ENCODE data around the gene PCDHA11.
"Not testable (repeated sequence)": the region's sequence is repeated elsewhere in the genome, so short reads cannot be mapped to it uniquely, and the experiment has no call there.

Gene PCDHA11

GRCh38 chr5:140857177-140857986, 11.4 kb upstream of the PCDHA11 start:
- no peak overlapping the region for H2AFZ ChIP-seq (ENCODE audit: low read length, unreplicated experiment)

GRCh38 chr5:140857987-140858240, 10.8 kb upstream of the PCDHA11 start:
- Histone ChIP-seq H2AFZ (ENCODE audit: low read length, unreplicated experiment) (no peak overlapping the region), H3K27ac (ENCODE audit: low read depth, low read length) (no peak overlapping the region), H3K4me1 (ENCODE audit: control insufficient read depth, insufficient read depth, low read length, unreplicated experiment) (no peaks in the 10 kb centered on the region), H3K36me3 (ENCODE audit: insufficient read depth, low read length) (no peaks in the 10 kb centered on the region), H3K4me3 (ENCODE audit: low read depth, low read length) (no peak overlapping the region), H3K79me2 (ENCODE audit: control insufficient read depth, insufficient read depth, low read length, unreplicated experiment) (no peaks in the 10 kb centered on the region), H3K27me3 (ENCODE audit: insufficient read depth, low read length) (no peaks in the 10 kb centered on the region)

More at GRCh38 chr5:140857177-140857986, 11.4 kb upstream of the PCDHA11 start:
- no peaks in the 10 kb centered on the region for H3K4me1 ChIP-seq (ENCODE audit: control insufficient read depth, insufficient read depth, low read length, unreplicated experiment)
- no peaks in the 10 kb centered on the region for H3K79me2 ChIP-seq (ENCODE audit: control insufficient read depth, insufficient read depth, low read length, unreplicated experiment)
- no peak overlapping the region for H3K27ac ChIP-seq (ENCODE audit: low read depth, low read length)
- H3K27me3 ChIP-seq (ENCODE audit: insufficient read depth, low read length): no peaks in the 10 kb centered on the region
- H3K36me3 ChIP-seq (ENCODE audit: insufficient read depth, low read length): no peaks in the 10 kb centered on the region
- no peak overlapping the region for H3K4me3 ChIP-seq (ENCODE audit: low read depth, low read length)

- no peak overlapping the region for H3K4me3 ChIP-seq (ENCODE audit: low read depth, low read length)
- H3K27me3 ChIP-seq (ENCODE audit: insufficient read depth, low read length): peaks cover 4% of the 10 kb centered on the region; the same call in 1 of the 2 replicates
- no peaks in the 10 kb centered on the region for H3K36me3 ChIP-seq (ENCODE audit: insufficient read depth, low read length)
- no peaks in the 10 kb centered on the region for H3K79me2 ChIP-seq (ENCODE audit: control insufficient read depth, insufficient read depth, low read length, unreplicated experiment)
- H3K27ac ChIP-seq (ENCODE audit: low read depth, low read length): no peak overlapping the region
- no peak overlapping the region for H2AFZ ChIP-seq (ENCODE audit: low read length, unreplicated experiment)
- no peaks in the 10 kb centered on the region for H3K4me1 ChIP-seq (ENCODE audit: control insufficient read depth, insufficient read depth, low read length, unreplicated experiment)
Measured at GRCh38 chr5:140862441-140863295, 6.1 kb upstream of the PCDHA11 start.

GRCh38 chr5:140869555-140869886, 764 bp downstream of the PCDHA11 start:
- H3K27me3 ChIP-seq (ENCODE audit: insufficient read depth, low read length): peaks cover 4% of the 10 kb centered on the region; the same call in 1 of the 2 replicates
- no peak overlapping the region for H3K27ac ChIP-seq (ENCODE audit: low read depth, low read length)
- no peaks in the 10 kb centered on the region for H3K4me1 ChIP-seq (ENCODE audit: control insufficient read depth, insufficient read depth, low read length, unreplicated experiment)
- no peaks in the 10 kb centered on the region for H3K79me2 ChIP-seq (ENCODE audit: control insufficient read depth, insufficient read depth, low read length, unreplicated experiment)
- H2AFZ ChIP-seq (ENCODE audit: low read length, unreplicated experiment): no peak overlapping the region
- H3K36me3 ChIP-seq (ENCODE audit: insufficient read depth, low read length): no peaks in the 10 kb centered on the region
- H3K4me3 ChIP-seq (ENCODE audit: low read depth, low read length): no peak overlapping the region

GRCh38 chr5:140870221-140871201, 1.8 kb downstream of the PCDHA11 start:
- H3K79me2 ChIP-seq (ENCODE audit: control insufficient read depth, insufficient read depth, low read length, unreplicated experiment): no peaks in the 10 kb centered on the region
- no peaks in the 10 kb centered on the region for H3K4me1 ChIP-seq (ENCODE audit: control insufficient read depth, insufficient read depth, low read length, unreplicated experiment)
- H3K36me3 ChIP-seq (ENCODE audit: insufficient read depth, low read length): no peaks in the 10 kb centered on the region
- no peak overlapping the region for H3K4me3 ChIP-seq (ENCODE audit: low read depth, low read length)
- H3K27ac ChIP-seq (ENCODE audit: low read depth, low read length): no peak overlapping the region
- peaks cover 4% of the 10 kb centered on the region; the same call in 1 of the 2 replicates for H3K27me3 ChIP-seq (ENCODE audit: insufficient read depth, low read length)
- no peak overlapping the region for H2AFZ ChIP-seq (ENCODE audit: low read length, unreplicated experiment)

GRCh38 chr5:140875085-140876065, 6.6 kb downstream of the PCDHA11 start, which contains the start of gene PCDHA12:
Gene PCDHA12, plus strand, starts transcription at chr5:140875308. Its CDS starts 165 bp downstream, at chr5:140875473.
- no peak within 1 kb of the TSS for H3K27ac ChIP-seq (ENCODE audit: low read depth, low read length)
- H3K4me1 ChIP-seq (ENCODE audit: control insufficient read depth, insufficient read depth, low read length, unreplicated experiment): no peaks in the 10 kb centered on the region
- H2AFZ ChIP-seq (ENCODE audit: low read length, unreplicated experiment): no peak within 1 kb of the TSS
- H3K79me2 ChIP-seq (ENCODE audit: control insufficient read depth, insufficient read depth, low read length, unreplicated experiment): no peaks in the 10 kb centered on the region
- no peak within 1 kb of the TSS for H3K4me3 ChIP-seq (ENCODE audit: low read depth, low read length)
- H3K36me3 ChIP-seq (ENCODE audit: insufficient read depth, low read length): no peaks in the 10 kb centered on the region
- no peaks in the 10 kb centered on the region for H3K27me3 ChIP-seq (ENCODE audit: insufficient read depth, low read length)

GRCh38 chr5:140876541-140877261, 7.9 kb downstream of the PCDHA11 start:
- H3K79me2 ChIP-seq (ENCODE audit: control insufficient read depth, insufficient read depth, low read length, unreplicated experiment); H3K27ac ChIP-seq (ENCODE audit: low read depth, low read length); H3K4me3 ChIP-seq (ENCODE audit: low read depth, low read length): not testable (repeated sequence)

GRCh38 chr5:140877262-140877581, 8.5 kb downstream of the PCDHA11 start:
- Histone ChIP-seq H3K27me3 (ENCODE audit: insufficient read depth, low read length) (no peaks in the 10 kb centered on the region), H3K79me2 (ENCODE audit: control insufficient read depth, insufficient read depth, low read length, unreplicated experiment) (no peaks in the 10 kb centered on the region), H3K4me3 (ENCODE audit: low read depth, low read length) (no peak overlapping the region), H3K27ac (ENCODE audit: low read depth, low read length) (no peak overlapping the region), H3K4me1 (ENCODE audit: control insufficient read depth, insufficient read depth, low read length, unreplicated experiment) (no peaks in the 10 kb centered on the region), H3K36me3 (ENCODE audit: insufficient read depth, low read length) (no peaks in the 10 kb centered on the region), H2AFZ (ENCODE audit: low read length, unreplicated experiment) (no peak overlapping the region)

More at GRCh38 chr5:140876541-140877261, 7.9 kb downstream of the PCDHA11 start:
- not testable (repeated sequence) for H3K36me3 ChIP-seq (ENCODE audit: insufficient read depth, low read length); H2AFZ ChIP-seq (ENCODE audit: low read length, unreplicated experiment); H3K27me3 ChIP-seq (ENCODE audit: insufficient read depth, low read length); H3K4me1 ChIP-seq (ENCODE audit: control insufficient read depth, insufficient read depth, low read length, unreplicated experiment)

GRCh38 chr5:140881889-140882590, 13.3 kb downstream of the PCDHA11 start, which contains the start of gene PCDHA13:
Gene PCDHA13, plus strand, starts transcription at chr5:140882124. Its CDS starts 145 bp downstream, at chr5:140882269.
- no peak within 1 kb of the TSS for H3K27ac ChIP-seq (ENCODE audit: low read depth, low read length)
- H2AFZ ChIP-seq (ENCODE audit: low read length, unreplicated experiment): no peak within 1 kb of the TSS
- no peaks in the 10 kb centered on the region for H3K79me2 ChIP-seq (ENCODE audit: control insufficient read depth, insufficient read depth, low read length, unreplicated experiment)
- H3K4me1 ChIP-seq (ENCODE audit: control insufficient read depth, insufficient read depth, low read length, unreplicated experiment): no peaks in the 10 kb centered on the region
- no peak within 1 kb of the TSS for H3K4me3 ChIP-seq (ENCODE audit: low read depth, low read length)
- H3K27me3 ChIP-seq (ENCODE audit: insufficient read depth, low read length): no peaks in the 10 kb centered on the region
- no peaks in the 10 kb centered on the region for H3K36me3 ChIP-seq (ENCODE audit: insufficient read depth, low read length)

All from ACC112 (cell line).